Esophagus squamous epithelium (tissue), 5 donors: ENCODE measurements around the gene VWA1. TPM values are rescaled to one million over a fixed set of nuclear protein-coding genes. Genes with fewer than 3 reads are reported as not detected.
"Not testable (repeated sequence)": the region's sequence is repeated elsewhere in the genome, so short reads cannot be mapped to it uniquely, and the experiment has no call there.

Experiments
- DNase-seq: peaks from one replicate; lab custom pipeline; 2025; lab: John Stamatoyannopoulos, UW
- H3K27ac ChIP-seq, 4 donors: fragments of 200-600 bp; sonication (generic); one replicate each; pipeline ENCODE4 v1.5.1; 2016 to 2019; ENCODE audit warnings: mild to moderate bottlenecking in 1 of 4
- H3K27me3 ChIP-seq, 4 donors: fragments of 200-600 bp; sonication (generic); 1 replicate in 3 of 4; 2 replicates in 1 of 4; pipeline versions ENCODE4 v1.5.1 to v1.6.0; 2017 to 2021; ENCODE audit warnings: antibody characterized with exemption in 1 of 4
- H3K36me3 ChIP-seq, 3 donors: fragments of 200-600 bp; sonication (generic); one replicate each; pipeline ENCODE4 v1.5.1; 2016 to 2019
- H3K4me1 ChIP-seq, 3 donors: fragments of 200-600 bp; sonication (generic); one replicate each; pipeline ENCODE4 v1.5.1; 2017 to 2019
- H3K4me3 ChIP-seq, 4 donors: fragments of 200-600 bp; sonication (generic); 1 replicate in 3 of 4; 2 replicates in 1 of 4; pipeline ENCODE4 v1.5.1; 2016 to 2019; ENCODE audit warnings: mild to moderate bottlenecking in 2 of 4, moderate library complexity in 1 of 4
- H3K9me3 ChIP-seq, 3 donors: fragments of 200-600 bp; sonication (generic); one replicate each; pipeline ENCODE4 v1.5.1; 2016 to 2019
- POLR2A ChIP-seq, 4 donors: fragments of 450-650 bp; IDR thresholded peaks; one replicate each; pipeline ENCODE4 v1.6.1; 2017; ENCODE audit warnings: antibody characterized with exemption in 4 of 4, mild to moderate bottlenecking in 4 of 4, moderate library complexity in 3 of 4
- WGBS, 2 donors: methylation state at CpG; one replicate each; pipeline ENCODE4 v1.1.5; 2018; 5-methylcytosine and 5-hydroxymethylcytosine counted together
- intact Hi-C: fragments of 100-400 bp; cut with DNase I; formaldehyde crosslinking; loops from one replicate; pipeline ENCODE4 v1.15.0; 2022
- total RNA-seq, 4 donors: library from RNA; depleted of rRNA; stranded (reverse); fragments of >200 nt; gene quantifications; one replicate each; pipeline ENCODE4 v1.1.0, GENCODE V29; 2016
- TF ChIP-seq, protein P1 (sequence below), 6 experiments: fragments of 450-650 bp in 4 of 6; fragments of 200-600 bp in 2 of 6; sonication (generic) in 2 of 6; IDR thresholded peaks; one replicate each; pipeline ENCODE4 v1.5.1; 2016 to 2019; ENCODE audit warnings: antibody characterized with exemption in 6 of 6, mild to moderate bottlenecking in 4 of 6, moderate library complexity in 4 of 6
- donor health status: DM: yes; HTN: yes; CAD: no.

VWA1 gene
- total RNA-seq, 4 donors from 2014 or later: 20.0 to 55.0 (median 34.6) TPM

DNA sequence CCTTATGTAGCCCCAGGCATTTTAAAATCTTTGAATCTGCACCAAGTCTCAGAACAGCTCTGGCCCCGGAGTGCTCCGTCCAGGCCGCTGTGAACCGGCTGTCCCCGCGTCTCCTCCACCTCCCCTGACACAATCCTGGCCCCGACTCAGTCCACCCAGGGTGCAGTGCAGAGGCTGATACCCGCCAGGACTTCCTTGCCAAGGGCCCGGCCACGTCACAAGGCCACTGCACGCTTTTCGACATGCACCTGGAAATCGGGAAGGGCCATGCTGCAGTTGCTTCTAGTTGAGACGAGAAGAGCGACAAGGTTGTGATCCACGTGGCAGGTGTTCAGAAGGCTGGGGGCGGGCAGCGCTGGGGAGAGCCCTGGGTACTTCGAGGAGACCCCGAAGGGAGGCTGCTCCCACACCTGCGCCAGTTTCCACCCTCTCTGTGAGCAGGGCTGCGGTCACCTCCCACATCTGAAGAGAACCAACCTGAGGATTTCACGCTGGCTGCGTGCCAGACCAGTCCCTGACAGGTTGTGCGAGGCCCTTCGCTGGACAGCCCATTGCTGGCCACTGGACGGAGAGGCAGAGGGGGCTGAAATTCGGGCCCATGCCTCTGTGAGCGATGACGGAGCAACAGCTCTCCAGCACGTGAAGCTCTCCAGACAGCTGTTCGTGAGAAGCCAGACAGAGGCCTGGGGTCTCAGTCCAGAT, 6.7 kb downstream of the VWA1 start:
- 68 to 74% methylated on average over 14 to 21 of the region's 32 CpGs for WGBS, 2 donors
- H3K4me3 ChIP-seq: no peak overlapping the region
- H3K27ac ChIP-seq: peak overlapping the region in 1 of 4 donors; percentile 14
- intact Hi-C loops: no loop called here
- DNase-seq: no peak
- H3K9me3 ChIP-seq: no peaks in the 10 kb centered on the region
- peaks cover 0 to 19% (median 3%) of the 10 kb centered on the region in 3 donors for H3K36me3 ChIP-seq
- H3K4me1 ChIP-seq: peaks cover 8 to 44% (median 23%) of the 10 kb centered on the region in 3 donors
- H3K27me3 ChIP-seq: no peaks in the 10 kb centered on the region
- TF ChIP-seq, protein P1, sequence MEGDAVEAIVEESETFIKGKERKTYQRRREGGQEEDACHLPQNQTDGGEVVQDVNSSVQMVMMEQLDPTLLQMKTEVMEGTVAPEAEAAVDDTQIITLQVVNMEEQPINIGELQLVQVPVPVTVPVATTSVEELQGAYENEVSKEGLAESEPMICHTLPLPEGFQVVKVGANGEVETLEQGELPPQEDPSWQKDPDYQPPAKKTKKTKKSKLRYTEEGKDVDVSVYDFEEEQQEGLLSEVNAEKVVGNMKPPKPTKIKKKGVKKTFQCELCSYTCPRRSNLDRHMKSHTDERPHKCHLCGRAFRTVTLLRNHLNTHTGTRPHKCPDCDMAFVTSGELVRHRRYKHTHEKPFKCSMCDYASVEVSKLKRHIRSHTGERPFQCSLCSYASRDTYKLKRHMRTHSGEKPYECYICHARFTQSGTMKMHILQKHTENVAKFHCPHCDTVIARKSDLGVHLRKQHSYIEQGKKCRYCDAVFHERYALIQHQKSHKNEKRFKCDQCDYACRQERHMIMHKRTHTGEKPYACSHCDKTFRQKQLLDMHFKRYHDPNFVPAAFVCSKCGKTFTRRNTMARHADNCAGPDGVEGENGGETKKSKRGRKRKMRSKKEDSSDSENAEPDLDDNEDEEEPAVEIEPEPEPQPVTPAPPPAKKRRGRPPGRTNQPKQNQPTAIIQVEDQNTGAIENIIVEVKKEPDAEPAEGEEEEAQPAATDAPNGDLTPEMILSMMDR (IDR thresholded peaks at IDR 0.05): no peak
- no peak for TF ChIP-seq POLR2A (IDR thresholded peaks at IDR 0.05)

DNA sequence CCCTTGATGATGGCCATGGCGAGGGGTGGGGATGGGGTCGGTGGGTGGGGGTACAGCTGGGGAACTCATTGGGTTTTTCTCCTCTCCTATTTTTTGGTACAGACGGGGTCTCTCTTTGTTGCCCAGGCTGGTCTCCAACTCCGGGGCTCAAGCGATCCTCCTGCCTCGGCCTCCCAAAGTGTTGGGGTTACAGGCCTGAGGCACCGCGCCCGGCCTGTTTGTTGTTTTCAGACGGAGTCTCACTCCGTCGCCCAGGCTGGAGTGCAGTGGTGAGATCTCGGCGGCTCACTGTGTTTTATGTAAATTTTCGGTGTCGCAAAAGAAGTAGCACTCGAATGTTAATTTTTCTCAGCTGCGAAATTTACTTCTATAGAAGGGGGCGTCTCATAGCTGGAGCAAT, 11.1 kb downstream of the VWA1 start:
- H3K27ac ChIP-seq, H3K36me3 ChIP-seq, intact Hi-C loops, H3K4me1 ChIP-seq, H3K27me3 ChIP-seq, DNase-seq, H3K4me3 ChIP-seq, H3K9me3 ChIP-seq: not testable (repeated sequence)
- 94 to 95% methylated on average over 11 to 18 of the region's 19 CpGs for WGBS, 2 donors

DNA sequence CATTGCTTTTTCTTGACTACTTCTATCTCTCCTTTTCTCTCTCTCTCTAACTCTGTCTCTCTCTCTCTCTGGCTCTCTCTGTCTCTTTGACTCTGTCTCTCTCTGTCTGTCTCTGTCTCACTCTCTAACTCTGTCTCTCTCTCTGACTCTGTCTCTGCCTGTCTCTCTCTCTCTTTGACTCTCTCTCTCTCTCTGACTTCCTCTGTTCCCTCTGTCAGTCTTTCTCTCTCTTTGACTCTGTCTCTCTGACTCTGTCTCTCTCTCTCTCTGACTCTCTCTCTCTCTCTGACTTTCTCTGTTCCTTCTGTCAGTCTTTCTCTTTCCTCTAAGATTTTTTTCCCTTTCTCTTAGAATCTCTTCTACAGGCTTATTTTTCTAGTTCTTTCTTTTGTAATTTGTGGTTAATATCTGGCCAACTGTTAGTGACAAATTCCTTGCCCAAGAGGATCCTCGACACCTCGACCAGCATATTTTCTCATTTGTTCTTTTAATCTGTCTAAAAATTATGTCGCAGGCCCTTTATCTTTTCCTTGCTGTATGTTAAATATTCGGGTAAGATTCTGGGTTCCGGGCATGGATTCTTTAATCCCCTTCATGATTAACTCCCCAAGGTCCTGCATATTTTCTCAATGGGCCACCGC, 13.7 kb downstream of the VWA1 start, which contains the start of gene ATAD3C:
Gene ATAD3C (plus strand): TSS at position 591 of the 641 bp plus-strand sequence. CDS start 995 bp downstream, outside the sequence.
- DNase-seq: no peak
- H3K4me3 ChIP-seq: no peak within 1 kb of the TSS
- no peaks in the 10 kb centered on the region for H3K9me3 ChIP-seq
- no peaks in the 10 kb centered on the region for H3K27me3 ChIP-seq
- WGBS, 2 donors: 71 to 80% methylated on average over 6 of the region's 6 CpGs
- peaks cover 0 to 7% (median 0%) of the 10 kb centered on the region in 3 donors for H3K4me1 ChIP-seq
- no peak for TF ChIP-seq POLR2A (IDR thresholded peaks at IDR 0.05)
- TF ChIP-seq, protein P1 (IDR thresholded peaks at IDR 0.05): no peak
- intact Hi-C loops: no loop called here
- no peaks in the 10 kb centered on the region for H3K36me3 ChIP-seq
- no peak within 1 kb of the TSS for H3K27ac ChIP-seq

DNA sequence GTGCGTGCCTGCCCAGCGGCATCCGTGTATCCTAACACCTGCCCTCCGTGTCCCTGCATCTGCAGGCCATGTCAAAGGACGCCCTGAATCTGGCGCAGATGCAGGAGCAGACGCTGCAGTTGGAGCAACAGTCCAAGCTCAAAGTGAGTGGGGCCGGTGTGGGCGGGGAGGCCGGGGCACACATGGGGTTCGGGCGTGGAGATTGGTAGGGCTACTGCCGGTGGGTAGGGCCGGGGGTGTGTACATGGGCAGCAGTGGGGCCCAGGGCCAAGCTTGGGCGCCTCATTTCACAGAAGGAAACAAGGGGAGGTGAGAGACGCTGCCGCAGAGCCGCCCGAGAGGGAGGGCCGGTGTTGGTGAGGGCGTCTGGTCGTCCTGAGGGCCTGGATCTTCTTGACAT, 15.1 kb downstream of the VWA1 start:
- DNase-seq, H3K27me3 ChIP-seq, H3K9me3 ChIP-seq, intact Hi-C loops, H3K27ac ChIP-seq, H3K4me3 ChIP-seq, H3K4me1 ChIP-seq, H3K36me3 ChIP-seq: not testable (repeated sequence)
- 75 to 83% methylated on average over 12 to 15 of the region's 22 CpGs for WGBS, 2 donors

DNA sequence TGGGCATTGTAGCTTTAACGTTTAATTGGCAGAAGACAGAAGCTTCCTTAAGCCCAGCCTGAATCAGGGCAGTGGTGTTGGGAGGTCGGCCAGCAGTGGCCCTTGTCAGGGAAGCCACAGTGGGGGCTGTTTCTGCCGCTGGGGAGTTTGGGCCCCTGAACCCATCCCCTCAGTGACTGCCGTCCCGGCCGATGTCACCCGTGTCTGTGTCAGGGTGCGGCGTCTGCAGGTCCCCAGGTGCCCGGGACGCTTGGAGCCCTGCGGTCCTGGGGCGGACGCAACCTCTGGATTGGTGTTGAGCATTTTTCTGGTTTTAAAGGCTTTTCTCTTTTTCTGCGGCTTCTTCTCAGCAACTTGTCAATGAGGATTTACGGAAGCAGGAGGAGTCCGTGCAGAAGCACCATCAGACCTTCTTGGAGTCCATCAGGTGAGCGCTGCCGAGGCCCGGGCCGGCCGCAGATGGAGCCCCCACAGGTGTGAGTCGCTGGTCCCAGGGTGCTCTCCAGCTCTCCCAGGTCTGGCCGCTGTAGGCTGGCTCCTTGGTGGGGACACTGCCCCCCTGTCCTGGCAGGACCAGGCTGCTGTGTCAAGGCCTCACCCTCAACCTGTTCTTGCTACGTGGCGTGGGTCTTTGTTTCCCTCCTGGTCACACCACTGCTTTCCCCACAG, 16.3 kb downstream of the VWA1 start:
- peaks cover 0 to 7% (median 0%) of the 10 kb centered on the region in 3 donors for H3K4me1 ChIP-seq
- DNase-seq: no peak
- no peaks in the 10 kb centered on the region for H3K9me3 ChIP-seq
- TF ChIP-seq POLR2A (IDR thresholded peaks at IDR 0.05): no peak
- TF ChIP-seq, protein P1 (IDR thresholded peaks at IDR 0.05): no peak
- no peak overlapping the region for H3K27ac ChIP-seq
- H3K4me3 ChIP-seq: no peak overlapping the region
- WGBS, 2 donors: 75 to 79% methylated on average over 11 to 20 of the region's 26 CpGs
- no peaks in the 10 kb centered on the region for H3K36me3 ChIP-seq
- intact Hi-C loops: no loop called here
- H3K27me3 ChIP-seq: no peaks in the 10 kb centered on the region

DNA sequence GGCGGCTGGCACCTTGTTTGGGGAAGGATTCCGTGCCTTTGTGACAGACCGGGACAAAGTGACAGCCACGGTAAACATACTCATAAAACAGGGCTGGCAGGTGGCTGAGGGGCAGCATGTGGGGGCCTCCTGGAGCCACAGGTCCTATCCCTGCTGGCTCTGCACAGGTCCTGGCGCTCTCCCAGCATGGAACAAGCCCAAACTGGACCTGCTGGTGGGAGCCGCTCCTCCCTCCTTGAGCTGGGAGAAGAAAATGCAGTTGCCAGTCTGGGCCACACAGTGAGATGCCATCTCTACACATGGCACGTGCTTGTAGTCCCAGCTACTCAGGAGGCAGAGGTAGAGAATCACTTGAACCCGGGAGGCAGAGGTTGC, 16.9 kb downstream of the VWA1 start:
- H3K4me3 ChIP-seq, H3K27me3 ChIP-seq, H3K4me1 ChIP-seq, intact Hi-C loops, H3K36me3 ChIP-seq, DNase-seq, H3K9me3 ChIP-seq, H3K27ac ChIP-seq: not testable (repeated sequence)
- WGBS, 2 donors: 50 to 60% methylated on average over 1 of the region's 8 CpGs
